Body of pancreas (tissue), 4 donors: ENCODE measurements around the gene N4BP2. TPM values are rescaled to one million over a fixed set of nuclear protein-coding genes. Genes with fewer than 3 reads are reported as not detected.
A peak's percentile ranks its signal among the peaks of the same experiment; 100 is the strongest.
"Not testable (repeated sequence)": the region's sequence is repeated elsewhere in the genome, so short reads cannot be mapped to it uniquely, and the experiment has no call there.

Experiments
- ATAC-seq: fragments of 150-250 bp; one replicate; pipeline ENCODE4 v1.9.1; 2016
- DNase-seq, 4 donors: peaks; one replicate each; pipeline ENCODE4 v3.0.0-alpha.2; 2019
- H3K27ac ChIP-seq, 4 donors: fragments of 200-600 bp; sonication (generic); 1 replicate in 3 of 4; 2 replicates in 1 of 4; pipeline versions ENCODE4 v1.5.1 to v1.6.1; 2016 to 2019; ENCODE audit warnings: mild to moderate bottlenecking in 1 of 4, mixed read lengths in 1 of 4, moderate library complexity in 1 of 4
- H3K27me3 ChIP-seq, 2 donors: fragments of 200-600 bp; sonication (generic); one replicate each; pipeline ENCODE4 v1.6.0; 2016; ENCODE audit warnings: mild to moderate bottlenecking in 1 of 2
- H3K36me3 ChIP-seq, 2 donors: fragments of 200-600 bp; sonication (generic); replicated peaks in 1 of 2; 2 replicates each; pipeline ENCODE4 v1.5.1; 2016; ENCODE audit warnings: low read depth in 2 of 2; ENCODE audit not compliant: insufficient read depth in 1 of 2
- H3K4me1 ChIP-seq: fragments of 200-600 bp; sonication (generic); one replicate; pipeline ENCODE4 v1.6.0; 2016
- H3K4me3 ChIP-seq, 2 donors: fragments of 200-600 bp; sonication (generic); 1 replicate in 1 of 2; 2 replicates in 1 of 2; pipeline ENCODE4 v1.5.1; 2016 to 2019
- H3K9me3 ChIP-seq, 3 donors: fragments of 200-600 bp; sonication (generic); 1 replicate in 2 of 3; 2 replicates in 1 of 3; pipeline ENCODE4 v1.5.1; 2016
- CTCF ChIP-seq, 7 experiments: fragments of 450-650 bp in 4 of 7; fragments of 200-600 bp in 3 of 7; sonication (generic) in 3 of 7; IDR thresholded peaks; one replicate each; pipeline ENCODE4 v1.5.1; 2016 to 2019; ENCODE audit warnings: antibody characterized with exemption in 7 of 7
- POLR2A ChIP-seq, 3 donors: fragments of 450-650 bp; IDR thresholded peaks; one replicate each; pipeline ENCODE4 v1.6.1; 2016; ENCODE audit warnings: antibody characterized with exemption in 3 of 3, mild to moderate bottlenecking in 2 of 3
- WGBS, 2 donors: methylation state at CpG; one replicate each; pipeline ENCODE4 v1.1.5; 2017; 5-methylcytosine and 5-hydroxymethylcytosine counted together
- intact Hi-C: fragments of 100-400 bp; cut with DNase I; formaldehyde crosslinking; loops from one replicate; pipeline ENCODE4 v1.15.1; 2023
- total RNA-seq, 2 donors: library from RNA; depleted of rRNA; stranded (reverse); fragments of >200 nt; gene quantifications; one replicate each; pipeline ENCODE4 v1.1.0, GENCODE V29; 2016

N4BP2 gene
- total RNA-seq, 2 donors from 2014 or later: 14.8 to 15.0 TPM

- TF ChIP-seq POLR2A (IDR thresholded peaks at IDR 0.05) (no peak), CTCF (IDR thresholded peaks at IDR 0.05) (no peak)
Observed at GRCh38 chr4:40143926-40144508, 87.4 kb downstream of the N4BP2 start.

GRCh38 chr4:40144716-40145115 is 88.1 kb downstream of the N4BP2 start:
- TF ChIP-seq POLR2A (IDR thresholded peaks at IDR 0.05): no peak
- TF ChIP-seq CTCF (IDR thresholded peaks at IDR 0.05): no peak
- 84 to 90% methylated on average over 2 of the region's 2 CpGs for WGBS, 2 donors

More at GRCh38 chr4:40143926-40144508, 87.4 kb downstream of the N4BP2 start:
- ATAC-seq (no peak), DNase-seq (no peak)
- intact Hi-C loops: no loop called here
- Histone ChIP-seq H3K27ac (no peak overlapping the region), H3K27me3 (no peaks in the 10 kb centered on the region), H3K36me3 (peaks cover 0 to 2% of the 10 kb centered on the region in 2 donors), H3K9me3 (no peaks in the 10 kb centered on the region), H3K4me3 (no peak overlapping the region), H3K4me1 (no peaks in the 10 kb centered on the region)
- 85 to 88% methylated on average over 6 of the region's 6 CpGs for WGBS, 2 donors

GRCh38 chr4:40147490-40147889 is 90.8 kb downstream of the N4BP2 start:
- H3K36me3 ChIP-seq, intact Hi-C loops, H3K27ac ChIP-seq, ATAC-seq, H3K9me3 ChIP-seq, H3K27me3 ChIP-seq, H3K4me3 ChIP-seq, DNase-seq, H3K4me1 ChIP-seq: not testable (repeated sequence)
- WGBS, 2 donors: 95% methylated on average over 17 of the region's 31 CpGs; no CpG with 5 or more reads in 1 of the 2 donors

More at GRCh38 chr4:40144716-40145115, 88.1 kb downstream of the N4BP2 start:
- Histone ChIP-seq H3K36me3 (peaks cover 0 to 2% of the 10 kb centered on the region in 2 donors), H3K9me3 (no peaks in the 10 kb centered on the region), H3K27ac (no peak overlapping the region), H3K27me3 (no peaks in the 10 kb centered on the region), H3K4me1 (no peaks in the 10 kb centered on the region), H3K4me3 (no peak overlapping the region)
- ATAC-seq (no peak), DNase-seq (no peak)
- intact Hi-C loops: no loop called here

- peak; percentile 65 for ATAC-seq
- peak; percentile 67 to 79 (median 74) for DNase-seq
- TF ChIP-seq CTCF (IDR thresholded peaks at IDR 0.05) (peak; percentile 51 to 92 (median 85)), POLR2A (IDR thresholded peaks at IDR 0.05) (no peak)
- Histone ChIP-seq H3K4me3 (no peak overlapping the region), H3K27ac (no peak overlapping the region), H3K9me3 (no peaks in the 10 kb centered on the region), H3K4me1 (peaks cover 7% of the 10 kb centered on the region), H3K27me3 (no peaks in the 10 kb centered on the region), H3K36me3 (no peaks in the 10 kb centered on the region)
- 85 to 90% methylated on average over 3 of the region's 3 CpGs for WGBS, 2 donors
- intact Hi-C loops: loop anchor here (5.0 kb wide), 1 partner anchor 157 kb away; no protein-coding TSS in a partner anchor
Observed at GRCh38 chr4:40149960-40150385, 93.3 kb downstream of the N4BP2 start.

- 37 to 50% methylated on average over 3 of the region's 3 CpGs for WGBS, 2 donors
- TF ChIP-seq CTCF (IDR thresholded peaks at IDR 0.05) (no peak), POLR2A (IDR thresholded peaks at IDR 0.05) (no peak)
- Histone ChIP-seq H3K4me3 (no peak overlapping the region), H3K9me3 (no peaks in the 10 kb centered on the region), H3K4me1 (peaks cover 7% of the 10 kb centered on the region), H3K27me3 (no peaks in the 10 kb centered on the region), H3K27ac (no peak overlapping the region), H3K36me3 (no peaks in the 10 kb centered on the region)
- DNase-seq: no peak
- intact Hi-C loops: loop anchor here (5.0 kb wide), 1 partner anchor 156 kb away; no protein-coding TSS in a partner anchor
- ATAC-seq: no peak
Observed at GRCh38 chr4:40150932-40151331, 94.3 kb downstream of the N4BP2 start.
